Transverse colon (tissue), 4 donors: ENCODE measurements around the gene TOP2A. TPM values are rescaled to one million over a fixed set of nuclear protein-coding genes. Genes with fewer than 3 reads are reported as not detected.

Source experiments
- DNase-seq: peaks from one replicate; pipeline ENCODE4 v3.0.0-alpha.2; 2019
- H3K27ac ChIP-seq, 4 donors: fragments of 200-600 bp; sonication (generic); 2 replicates each; pipeline ENCODE4 v1.5.1; 2016 to 2018; ENCODE audit warnings: inconsistent platforms in 4 of 4
- H3K27me3 ChIP-seq: fragments of 200-600 bp; sonication (generic); 2 replicates; pipeline ENCODE4 v1.5.1; 2017; ENCODE audit warnings: inconsistent platforms
- H3K36me3 ChIP-seq, 4 donors: fragments of 200-600 bp; sonication (generic); 2 replicates each; pipeline ENCODE4 v1.5.1; 2017 to 2019; ENCODE audit warnings: inconsistent platforms in 4 of 4
- H3K4me1 ChIP-seq, 4 donors: fragments of 200-600 bp; sonication (generic); 2 replicates each; pipeline ENCODE4 v1.5.1; 2017 to 2020; ENCODE audit warnings: inconsistent platforms in 4 of 4
- H3K4me3 ChIP-seq, 4 donors: fragments of 200-600 bp; sonication (generic); 1 replicate in 1 of 4; 2 replicates in 3 of 4; pipeline versions ENCODE4 v1.5.1 to v1.6.1; 2017 to 2019; ENCODE audit warnings: inconsistent platforms in 4 of 4
- H3K9me3 ChIP-seq, 2 donors: fragments of 200-600 bp; sonication (generic); 2 replicates each; pipeline ENCODE4 v1.5.1; 2017 to 2019; ENCODE audit warnings: inconsistent platforms in 2 of 2
- CTCF ChIP-seq, 5 experiments: fragments of 200-600 bp in 3 of 5; fragments of 450-650 bp in 2 of 5; sonication (generic) in 3 of 5; IDR thresholded peaks; 1 replicate in 2 of 5; 2 replicates in 3 of 5; pipeline ENCODE4 v1.5.1; 2016 to 2017; ENCODE audit warnings: antibody characterized with exemption in 5 of 5, inconsistent platforms in 3 of 5, mild to moderate bottlenecking in 2 of 5, moderate library complexity in 1 of 5
- EP300 ChIP-seq: sonication (generic); formaldehyde crosslinking; IDR thresholded peaks from one replicate; pipeline ENCODE4 v1.6.1; 2017; ENCODE audit warnings: antibody characterized with exemption, low read depth
- POLR2A ChIP-seq: fragments of 450-650 bp; IDR thresholded peaks from one replicate; pipeline ENCODE4 v1.6.1; 2016; ENCODE audit warnings: antibody characterized with exemption, mild to moderate bottlenecking, moderate library complexity
- POLR2AphosphoS5 ChIP-seq, 3 donors: sonication (generic); formaldehyde crosslinking; IDR thresholded peaks; one replicate each; pipeline ENCODE4 v1.6.1; 2016; ENCODE audit warnings: antibody characterized with exemption in 3 of 3
- WGBS, 2 donors: methylation state at CpG; one replicate each; pipeline ENCODE4 v1.1.5; 2018; ENCODE audit warnings: low coverage in 1 of 2; 5-methylcytosine and 5-hydroxymethylcytosine counted together
- in situ Hi-C, 4 donors: fragments of 200-750 bp; cut with MboI; loops; one replicate each; pipeline versions ENCODE4 v1.15.0 to v1.15.1; 2017; ENCODE audit warnings: low sequenced_read_pairs in 3 of 4, low pct_ligation_motif_present in 1 of 4, low pct_unique_long_range_greater_than_20kb in 1 of 4
- intact Hi-C: fragments of 100-400 bp; cut with DNase I; formaldehyde crosslinking; loops from one replicate; pipeline ENCODE4 v1.15.1; 2023; ENCODE audit warnings: low total_unique reads
- total RNA-seq, 4 donors: library from RNA; depleted of rRNA; stranded (reverse); fragments of >200 nt; gene quantifications; one replicate each; pipeline ENCODE4 v1.1.0, GENCODE V29; 2016

The TOP2A gene
- total RNA-seq, 4 donors from 2014 or later, result 0.37 to 25.5 (median 7.5) TPM

DNA sequence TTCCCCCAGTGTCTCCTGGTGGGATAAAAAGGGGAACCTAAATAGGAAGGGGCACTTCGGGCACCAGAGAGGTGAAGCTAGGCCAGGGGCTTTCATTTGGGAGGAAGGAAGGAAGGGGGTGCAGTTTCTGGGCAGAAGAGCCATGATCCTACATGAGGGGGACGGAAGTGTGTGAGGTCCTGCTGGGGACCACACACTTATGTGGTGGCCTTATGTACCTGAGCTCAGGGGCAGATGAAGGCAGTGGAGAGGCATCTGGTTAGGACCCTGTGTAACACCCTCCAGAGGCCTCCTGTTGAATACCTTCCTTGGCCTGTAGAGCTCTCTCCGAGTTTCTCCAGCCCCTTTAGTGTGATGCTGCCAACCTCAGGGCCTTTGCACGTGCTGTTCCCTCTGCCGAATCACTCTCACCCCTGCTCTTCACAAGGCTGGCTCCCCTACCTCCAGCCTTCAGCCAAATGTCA lies 46.7 kb upstream of the TOP2A start:
- WGBS, 2 donors, result 83 to 92% methylated on average over 1 to 5 of the region's 5 CpGs
- intact Hi-C loops, result no loop called here
- DNase-seq, result no peak
- Histone ChIP-seq H3K36me3 (no peaks in the 10 kb centered on the region), H3K27ac (peak overlapping the region in 1 of 4 donors; percentile 83), H3K27me3 (no peaks in the 10 kb centered on the region), H3K4me3 (no peak overlapping the region), H3K4me1 (peaks cover 16 to 29% (median 21%) of the 10 kb centered on the region in 4 donors), H3K9me3 (no peaks in the 10 kb centered on the region)
- in situ Hi-C loops, result no loop called here
- TF ChIP-seq POLR2AphosphoS5 (IDR thresholded peaks at IDR 0.05) (peak in 1 of 3 donors; percentile 2), EP300 (no peak)

DNA sequence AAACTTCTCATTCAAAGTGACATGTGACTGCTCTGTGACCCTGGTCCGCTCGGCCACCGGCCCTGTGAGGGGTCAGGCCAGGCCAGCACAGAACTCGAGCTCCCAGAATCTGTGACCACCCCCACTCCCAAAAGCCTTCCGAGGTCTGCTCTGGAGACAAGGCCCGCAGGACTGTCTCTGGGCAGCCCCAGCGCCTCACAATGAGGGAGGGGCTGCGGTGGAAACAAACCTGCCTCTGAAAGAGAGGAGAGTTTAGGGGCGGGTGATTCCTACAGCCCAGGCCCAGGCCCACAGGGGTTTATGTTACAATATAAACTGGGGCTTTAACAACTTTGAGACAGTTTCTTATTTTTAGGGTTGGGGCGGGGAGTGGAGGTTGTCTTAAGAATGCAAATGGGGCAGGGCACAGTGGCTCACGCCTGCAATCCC lies 45.4 kb upstream of the TOP2A start:
- no peak for DNase-seq
- in situ Hi-C loops, result no loop called here
- Histone ChIP-seq H3K36me3 (no peaks in the 10 kb centered on the region), H3K4me3 (no peak overlapping the region), H3K9me3 (no peaks in the 10 kb centered on the region), H3K27me3 (no peaks in the 10 kb centered on the region), H3K4me1 (peaks cover 19 to 37% (median 28%) of the 10 kb centered on the region in 4 donors), H3K27ac (peak overlapping the region; percentile 3 to 83 (median 56))
- intact Hi-C loops, result no loop called here
- no peak for TF ChIP-seq POLR2A
- peak in 1 of 3 donors; percentile 16 for TF ChIP-seq POLR2AphosphoS5 (IDR thresholded peaks at IDR 0.05)
- no peak for TF ChIP-seq CTCF (IDR thresholded peaks at IDR 0.05)
- no peak for TF ChIP-seq EP300
- 53 to 54% methylated on average over 3 to 11 of the region's 11 CpGs for WGBS, 2 donors

DNA sequence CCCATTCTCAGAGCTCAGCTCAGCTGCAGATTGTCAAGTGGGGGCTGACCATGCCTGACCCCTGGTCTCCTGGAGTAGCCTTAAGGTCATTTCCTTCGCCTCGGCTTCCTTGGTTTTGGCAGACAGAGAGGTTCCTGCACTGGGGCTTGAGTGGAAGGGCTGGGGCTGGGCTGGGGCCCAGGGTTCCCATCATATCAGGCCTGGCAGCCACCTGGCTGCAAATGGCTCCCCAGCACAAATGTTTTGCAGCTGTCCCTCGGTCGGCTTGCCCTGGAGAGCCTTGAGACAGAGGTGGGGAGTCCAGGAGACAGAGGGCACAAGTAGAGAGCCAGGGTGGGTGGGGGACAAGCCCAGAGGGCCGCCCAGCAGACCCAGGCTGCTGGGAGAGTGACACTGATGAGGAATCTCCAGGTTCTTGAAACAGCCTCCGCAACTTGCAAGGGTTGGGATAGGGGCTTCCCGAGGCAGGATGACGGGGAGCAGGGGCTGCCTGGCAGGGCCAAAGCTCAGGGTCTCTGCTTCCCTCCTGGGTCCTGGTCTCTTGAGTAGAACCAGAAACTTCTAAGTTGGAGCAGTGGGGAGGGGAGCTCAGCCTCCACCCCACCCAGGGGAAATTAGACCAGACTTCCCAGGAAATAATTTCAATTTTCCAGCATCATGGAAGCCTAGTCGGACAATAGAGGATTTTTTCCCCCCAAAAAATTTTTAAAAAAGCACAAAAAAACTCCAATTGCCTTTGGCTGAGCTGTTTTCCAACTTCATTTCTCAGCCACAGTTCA lies 44.8 kb upstream of the TOP2A start:
- no peak for DNase-seq
- in situ Hi-C loops (no loop called here), intact Hi-C loops (no loop called here)
- H3K36me3 ChIP-seq, result no peaks in the 10 kb centered on the region
- TF ChIP-seq EP300 (no peak), POLR2AphosphoS5 (IDR thresholded peaks at IDR 0.05) (peak in 1 of 3 donors; percentile 6)
- H3K4me1 ChIP-seq, result peaks cover 26 to 43% (median 32%) of the 10 kb centered on the region in 4 donors
- peak overlapping the region; percentile 3 to 83 (median 56) for H3K27ac ChIP-seq
- H3K4me3 ChIP-seq, result no peak overlapping the region
- H3K9me3 ChIP-seq, result no peaks in the 10 kb centered on the region
- WGBS, 2 donors, result 43 to 58% methylated on average over 1 to 9 of the region's 9 CpGs
- H3K27me3 ChIP-seq, result no peaks in the 10 kb centered on the region

DNA sequence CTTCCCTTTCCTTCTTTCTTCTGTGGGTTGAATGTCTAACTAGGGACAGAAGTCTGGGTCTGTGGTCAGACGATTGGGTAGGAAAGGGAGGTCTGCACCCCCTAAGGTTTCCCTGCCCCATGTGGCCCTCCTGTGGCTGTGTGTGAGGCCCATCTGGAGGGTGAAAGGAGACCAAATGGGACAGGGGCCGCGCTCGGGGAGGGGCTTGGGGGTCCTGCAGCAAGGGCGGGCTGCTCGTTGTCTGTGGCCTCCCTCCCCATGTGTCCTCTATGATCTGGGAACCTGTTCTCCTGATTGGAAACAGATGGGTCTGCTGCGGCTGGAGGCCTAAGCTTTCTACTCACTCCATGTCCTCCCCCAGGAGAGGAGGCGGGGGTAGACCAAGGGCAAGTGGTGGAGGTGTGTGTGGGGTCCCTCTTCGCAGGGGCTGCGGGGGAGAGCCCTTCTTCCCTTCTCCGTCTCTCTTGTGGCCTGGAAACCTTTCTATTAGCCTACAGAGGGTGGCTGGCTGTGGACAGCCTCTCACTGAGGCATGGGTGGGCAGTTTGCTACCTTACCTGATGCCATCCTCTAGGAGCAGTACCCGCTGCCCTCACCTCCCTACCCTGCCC lies 44.1 kb upstream of the TOP2A start:
- TF ChIP-seq CTCF (IDR thresholded peaks at IDR 0.05) (no peak), POLR2AphosphoS5 (IDR thresholded peaks at IDR 0.05) (peak in 1 of 3 donors; percentile 6)
- H3K4me3 ChIP-seq, result no peak overlapping the region
- H3K36me3 ChIP-seq, result peaks cover 0 to 4% (median 0%) of the 10 kb centered on the region in 4 donors
- no peaks in the 10 kb centered on the region for H3K9me3 ChIP-seq
- WGBS, 2 donors, result 66% methylated on average over 12 of the region's 12 CpGs; no CpG with 5 or more reads in 1 of the 2 donors
- in situ Hi-C loops, result no loop called here
- H3K27me3 ChIP-seq, result no peaks in the 10 kb centered on the region
- H3K27ac ChIP-seq, result peak overlapping the region; percentile 3 to 83 (median 56)
- intact Hi-C loops, result no loop called here
- no peak for DNase-seq
- peaks cover 31 to 50% (median 34%) of the 10 kb centered on the region in 4 donors for H3K4me1 ChIP-seq
